ENCODE results near the gene ARID1B. TPM values are rescaled to one million over a fixed set of nuclear protein-coding genes. Genes with fewer than 3 reads are reported as not detected.

ARID1B gene
- total RNA-seq, 1 experiment from 2014 or later: 24.2 TPM

GRCh38 chr6:157246048-157246630, 469.0 kb downstream of the ARID1B start:
- H3K79me2 ChIP-seq (ENCODE audit: low read length): no peaks in the 10 kb centered on the region
- POLR2A ChIA-PET (ENCODE audit: unreplicated experiment): no interaction called here

GRCh38 chr6:157246771-157247484, 469.8 kb downstream of the ARID1B start:
- DNase-seq (no peak), ATAC-seq (no peak)
- no peak for TF ChIP-seq EZH2 (IDR thresholded peaks at IDR 0.05; ENCODE audit: low read length, unreplicated experiment)
- TF ChIP-seq EZH2phosphoT487 (IDR thresholded peaks at IDR 0.05; ENCODE audit: borderline replicate concordance, low read length): no peak
- TF ChIP-seq CTCF (conservative IDR thresholded peaks at IDR 0.05; ENCODE audit: low read depth, low read length): no peak
- Histone ChIP-seq H3K9me2 (replicated peaks; ENCODE audit: low read length) (no peaks in the 10 kb centered on the region), H3K27ac (ENCODE audit: low read length) (no peak overlapping the region), H3K9me3 (ENCODE audit: low read length) (no peaks in the 10 kb centered on the region), H3K4me3 (ENCODE audit: low read length) (no peak overlapping the region), H2AFZ (ENCODE audit: low read length) (no peak overlapping the region), H3K36me3 (ENCODE audit: low read depth, low read length) (no peaks in the 10 kb centered on the region), H3K27me3 (ENCODE audit: low read length) (no peaks in the 10 kb centered on the region), H3K79me2 (ENCODE audit: low read length) (no peaks in the 10 kb centered on the region), H3K4me2 (ENCODE audit: low read length) (no peak overlapping the region), H3F3A (ENCODE audit: low read length, unreplicated experiment) (no peaks in the 10 kb centered on the region), H3K4me1 (ENCODE audit: insufficient read depth, low read length) (no peaks in the 10 kb centered on the region), H4K20me1 (ENCODE audit: low read length) (no peaks in the 10 kb centered on the region), H3K9ac (ENCODE audit: low read length) (no peak overlapping the region)
- ChIA-PET CTCF (no interaction called here), POLR2A (ENCODE audit: unreplicated experiment) (no interaction called here)
- intact Hi-C loops (cut with micrococcal nuclease): no loop called here
- no TSS peak for BruUV-seq (replicated peaks)

More at GRCh38 chr6:157246048-157246630, 469.0 kb downstream of the ARID1B start:
- no peaks in the 10 kb centered on the region for H3K9me2 ChIP-seq (replicated peaks; ENCODE audit: low read length)
- intact Hi-C loops (cut with micrococcal nuclease): no loop called here
- no peaks in the 10 kb centered on the region for H4K20me1 ChIP-seq (ENCODE audit: low read length)
- H3K36me3 ChIP-seq (ENCODE audit: low read depth, low read length): no peaks in the 10 kb centered on the region
- TF ChIP-seq EZH2phosphoT487 (IDR thresholded peaks at IDR 0.05; ENCODE audit: borderline replicate concordance, low read length) (no peak), CTCF (conservative IDR thresholded peaks at IDR 0.05; ENCODE audit: low read depth, low read length) (no peak), EZH2 (IDR thresholded peaks at IDR 0.05; ENCODE audit: low read length, unreplicated experiment) (no peak)
- no peaks in the 10 kb centered on the region for H3F3A ChIP-seq (ENCODE audit: low read length, unreplicated experiment)
- H3K27ac ChIP-seq (ENCODE audit: low read length): no peak overlapping the region
- no peaks in the 10 kb centered on the region for H3K4me1 ChIP-seq (ENCODE audit: insufficient read depth, low read length)
- no peaks in the 10 kb centered on the region for H3K27me3 ChIP-seq (ENCODE audit: low read length)
- H3K9me3 ChIP-seq (ENCODE audit: low read length): no peaks in the 10 kb centered on the region
- no peak overlapping the region for H2AFZ ChIP-seq (ENCODE audit: low read length)
- CTCF ChIA-PET: no interaction called here
- no peak overlapping the region for H3K9ac ChIP-seq (ENCODE audit: low read length)
- DNase-seq: no peak
- ATAC-seq: no peak
- H3K4me3 ChIP-seq (ENCODE audit: low read length): no peak overlapping the region
- BruUV-seq (replicated peaks): no TSS peak
- no peak overlapping the region for H3K4me2 ChIP-seq (ENCODE audit: low read length)

GRCh38 chr6:157248264-157248663, 471.1 kb downstream of the ARID1B start:
- Histone ChIP-seq H3K4me1 (ENCODE audit: insufficient read depth, low read length) (no peaks in the 10 kb centered on the region), H3K9me2 (replicated peaks; ENCODE audit: low read length) (no peaks in the 10 kb centered on the region), H3K36me3 (ENCODE audit: low read depth, low read length) (no peaks in the 10 kb centered on the region), H3K79me2 (ENCODE audit: low read length) (no peaks in the 10 kb centered on the region), H3K27me3 (ENCODE audit: low read length) (no peaks in the 10 kb centered on the region), H4K20me1 (ENCODE audit: low read length) (no peaks in the 10 kb centered on the region), H2AFZ (ENCODE audit: low read length) (no peak overlapping the region), H3K9ac (ENCODE audit: low read length) (no peak overlapping the region), H3K4me3 (ENCODE audit: low read length) (no peak overlapping the region), H3K9me3 (ENCODE audit: low read length) (no peaks in the 10 kb centered on the region), H3K4me2 (ENCODE audit: low read length) (no peak overlapping the region), H3K27ac (ENCODE audit: low read length) (no peak overlapping the region), H3F3A (ENCODE audit: low read length, unreplicated experiment) (no peaks in the 10 kb centered on the region)
- ChIA-PET CTCF (no interaction called here), POLR2A (ENCODE audit: unreplicated experiment) (no interaction called here)
- ATAC-seq: no peak
- BruUV-seq (replicated peaks): no TSS peak
- intact Hi-C loops (cut with micrococcal nuclease): no loop called here
- TF ChIP-seq EZH2phosphoT487 (IDR thresholded peaks at IDR 0.05; ENCODE audit: borderline replicate concordance, low read length) (no peak), CTCF (conservative IDR thresholded peaks at IDR 0.05; ENCODE audit: low read depth, low read length) (no peak)
- no peak for DNase-seq
